Uterus (tissue), 4 donors: Measurements from ENCODE around the gene AUTS2. TPM values are rescaled to one million over a fixed set of nuclear protein-coding genes. Genes with fewer than 3 reads are reported as not detected.

Source experiments
- DNase-seq, 2 donors: peaks; one replicate each; pipeline ENCODE4 v3.0.0-alpha.2; 2019 to 2020
- H3K27ac ChIP-seq, 2 donors: fragments of 200-600 bp; sonication (generic); 1 replicate in 1 of 2; 2 replicates in 1 of 2; pipeline ENCODE4 v1.5.1; 2016 to 2018
- H3K27me3 ChIP-seq, 2 donors: fragments of 200-600 bp; sonication (generic); one replicate each; pipeline ENCODE4 v1.5.1; 2018 to 2019; ENCODE audit warnings: control low read depth in 1 of 2
- H3K36me3 ChIP-seq, 2 donors: fragments of 200-600 bp; sonication (generic); one replicate each; pipeline ENCODE4 v1.5.1; 2019; ENCODE audit warnings: control low read depth in 1 of 2
- H3K4me1 ChIP-seq, 2 donors: fragments of 200-600 bp; sonication (generic); one replicate each; pipeline ENCODE4 v1.5.1; 2018 to 2019; ENCODE audit warnings: control low read depth in 1 of 2
- H3K4me3 ChIP-seq, 2 donors: fragments of 200-600 bp; sonication (generic); 1 replicate in 1 of 2; 2 replicates in 1 of 2; pipeline ENCODE4 v1.5.1; 2018 to 2019; ENCODE audit warnings: mild to moderate bottlenecking in 1 of 2
- H3K9me3 ChIP-seq, 2 donors: fragments of 200-600 bp; sonication (generic); one replicate each; pipeline ENCODE4 v1.5.1; 2019; ENCODE audit warnings: control low read depth in 1 of 2
- POLR2A ChIP-seq, 2 donors: fragments of 450-650 bp; IDR thresholded peaks; one replicate each; pipeline ENCODE4 v1.6.1; 2016; ENCODE audit warnings: antibody characterized with exemption in 2 of 2, mild to moderate bottlenecking in 1 of 2, moderate library complexity in 1 of 2
- intact Hi-C: fragments of 100-400 bp; cut with DNase I; formaldehyde crosslinking; loops from one replicate; pipeline ENCODE4 v1.15.1; 2023; ENCODE audit warnings: low total_unique reads
- total RNA-seq, 4 donors: library from RNA; depleted of rRNA in 3 of 4; stranded (reverse); fragments of >200 nt in 3 of 4; gene quantifications; one replicate each; pipeline versions ENCODE4 v1.1.0 to v1.2.4, GENCODE V29; 2014 to 2023
- TF ChIP-seq, protein P1 (sequence below), 4 experiments: fragments of 200-600 bp in 2 of 4; fragments of 450-650 bp in 2 of 4; sonication (generic) in 2 of 4; IDR thresholded peaks; one replicate each; pipeline ENCODE4 v1.5.1; 2016 to 2019; ENCODE audit warnings: antibody characterized with exemption in 4 of 4, mild to moderate bottlenecking in 2 of 4, moderate library complexity in 1 of 4
- donor health status: DM: yes; HTN: yes; CAD: no.

Gene AUTS2
- total RNA-seq, 4 donors from 2014 or later, result 10.5 to 58.2 (median 30.0) TPM

DNA sequence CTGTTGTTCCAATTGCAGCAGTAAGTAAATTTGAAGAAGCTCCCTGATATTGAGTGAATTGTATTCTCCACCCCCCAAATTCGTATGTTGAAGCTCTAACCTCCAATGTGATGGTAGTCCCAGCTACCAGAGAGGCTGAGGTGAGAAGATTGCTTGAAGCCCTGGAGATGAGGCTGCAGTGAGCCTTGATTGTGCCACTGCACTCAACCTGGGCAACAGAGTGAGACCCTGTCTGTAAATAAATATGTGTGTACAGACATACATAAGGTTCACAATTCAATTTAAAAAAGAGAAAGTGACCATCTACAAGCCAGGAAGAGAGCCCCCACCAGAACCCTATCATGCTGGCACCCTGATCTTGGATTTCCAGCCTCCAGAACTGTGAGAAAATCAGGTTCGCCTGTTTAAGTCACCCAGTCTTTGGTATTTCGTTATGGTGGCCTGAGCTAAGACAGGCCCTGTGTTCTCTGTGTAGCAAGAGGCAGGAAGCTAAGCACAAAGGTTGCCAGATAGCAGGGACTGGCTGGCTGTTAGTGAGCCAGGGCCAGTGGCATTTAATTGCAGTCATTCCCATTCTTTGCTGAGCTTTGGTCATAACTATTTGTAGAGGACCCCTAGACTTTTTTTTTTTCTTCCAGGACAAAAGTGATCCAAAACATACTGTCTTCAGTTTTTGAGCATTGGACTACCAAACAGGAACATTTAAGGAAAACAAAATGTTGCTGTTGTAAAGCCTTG lies 45.6 kb downstream of the AUTS2 start:
- Histone ChIP-seq H3K9me3 (no peaks in the 10 kb centered on the region), H3K27me3 (no peaks in the 10 kb centered on the region), H3K36me3 (no peaks in the 10 kb centered on the region), H3K4me3 (no peak overlapping the region), H3K27ac (no peak overlapping the region), H3K4me1 (no peaks in the 10 kb centered on the region)
- TF ChIP-seq, protein P1, sequence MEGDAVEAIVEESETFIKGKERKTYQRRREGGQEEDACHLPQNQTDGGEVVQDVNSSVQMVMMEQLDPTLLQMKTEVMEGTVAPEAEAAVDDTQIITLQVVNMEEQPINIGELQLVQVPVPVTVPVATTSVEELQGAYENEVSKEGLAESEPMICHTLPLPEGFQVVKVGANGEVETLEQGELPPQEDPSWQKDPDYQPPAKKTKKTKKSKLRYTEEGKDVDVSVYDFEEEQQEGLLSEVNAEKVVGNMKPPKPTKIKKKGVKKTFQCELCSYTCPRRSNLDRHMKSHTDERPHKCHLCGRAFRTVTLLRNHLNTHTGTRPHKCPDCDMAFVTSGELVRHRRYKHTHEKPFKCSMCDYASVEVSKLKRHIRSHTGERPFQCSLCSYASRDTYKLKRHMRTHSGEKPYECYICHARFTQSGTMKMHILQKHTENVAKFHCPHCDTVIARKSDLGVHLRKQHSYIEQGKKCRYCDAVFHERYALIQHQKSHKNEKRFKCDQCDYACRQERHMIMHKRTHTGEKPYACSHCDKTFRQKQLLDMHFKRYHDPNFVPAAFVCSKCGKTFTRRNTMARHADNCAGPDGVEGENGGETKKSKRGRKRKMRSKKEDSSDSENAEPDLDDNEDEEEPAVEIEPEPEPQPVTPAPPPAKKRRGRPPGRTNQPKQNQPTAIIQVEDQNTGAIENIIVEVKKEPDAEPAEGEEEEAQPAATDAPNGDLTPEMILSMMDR (IDR thresholded peaks at IDR 0.05), result no peak
- TF ChIP-seq POLR2A (IDR thresholded peaks at IDR 0.05), result no peak
- intact Hi-C loops, result no loop called here
- no peak for DNase-seq

DNA sequence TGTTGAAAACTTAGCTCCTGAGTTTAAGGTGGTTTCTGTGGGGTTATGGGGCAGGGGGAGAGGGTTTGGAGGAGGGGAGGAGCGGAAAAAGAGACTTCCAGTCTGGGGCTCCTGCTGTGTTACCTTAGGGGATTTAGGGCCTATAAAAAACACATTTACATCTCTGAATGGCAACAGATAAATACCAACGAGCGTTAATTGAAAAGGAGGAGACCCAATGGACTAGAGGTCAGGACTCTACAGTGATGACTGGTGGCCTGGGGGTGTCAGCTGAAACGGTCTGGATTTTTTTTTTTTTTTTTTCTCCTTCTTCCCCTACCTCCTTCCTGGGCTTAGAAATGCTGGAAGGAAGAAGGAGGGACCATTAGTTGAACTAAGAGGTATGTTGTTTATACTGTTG lies 47.4 kb downstream of the AUTS2 start:
- Histone ChIP-seq H3K4me3 (no peak overlapping the region), H3K9me3 (no peaks in the 10 kb centered on the region), H3K27ac (no peak overlapping the region), H3K4me1 (no peaks in the 10 kb centered on the region), H3K27me3 (no peaks in the 10 kb centered on the region), H3K36me3 (no peaks in the 10 kb centered on the region)
- TF ChIP-seq, protein P1 (IDR thresholded peaks at IDR 0.05), result no peak
- no peak for TF ChIP-seq POLR2A (IDR thresholded peaks at IDR 0.05)
- intact Hi-C loops, result no loop called here
- DNase-seq, result no peak

DNA sequence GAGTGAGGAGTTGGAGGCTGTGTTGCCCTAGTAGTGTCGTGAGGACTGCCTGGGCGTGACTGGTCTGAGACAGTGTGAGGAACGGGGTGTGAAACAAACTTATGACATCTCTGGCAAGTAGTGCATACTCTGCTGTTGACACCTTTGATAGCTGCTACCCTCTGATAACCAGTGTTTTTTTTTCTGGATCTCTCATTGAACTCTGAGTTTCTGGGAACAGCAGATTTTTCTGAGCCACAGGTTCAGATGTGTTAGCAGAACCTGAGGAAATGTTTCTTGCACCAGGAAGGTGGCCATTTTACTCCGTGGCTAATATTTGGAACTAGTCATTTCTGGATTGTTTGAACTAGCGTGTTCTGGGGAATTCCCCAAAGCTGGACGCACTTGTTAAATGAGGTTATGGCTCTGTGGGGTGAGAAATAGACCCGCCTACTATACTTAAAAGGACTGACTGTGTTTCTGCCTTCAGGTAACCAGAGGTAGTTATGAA lies 52.9 kb downstream of the AUTS2 start:
- no peaks in the 10 kb centered on the region for H3K36me3 ChIP-seq
- no peaks in the 10 kb centered on the region for H3K4me1 ChIP-seq
- no peak overlapping the region for H3K4me3 ChIP-seq
- no peak for TF ChIP-seq POLR2A (IDR thresholded peaks at IDR 0.05)
- TF ChIP-seq, protein P1 (IDR thresholded peaks at IDR 0.05), result no peak
- H3K27me3 ChIP-seq, result no peaks in the 10 kb centered on the region
- no peak overlapping the region for H3K27ac ChIP-seq
- no peaks in the 10 kb centered on the region for H3K9me3 ChIP-seq
- intact Hi-C loops, result no loop called here
- DNase-seq, result no peak

DNA sequence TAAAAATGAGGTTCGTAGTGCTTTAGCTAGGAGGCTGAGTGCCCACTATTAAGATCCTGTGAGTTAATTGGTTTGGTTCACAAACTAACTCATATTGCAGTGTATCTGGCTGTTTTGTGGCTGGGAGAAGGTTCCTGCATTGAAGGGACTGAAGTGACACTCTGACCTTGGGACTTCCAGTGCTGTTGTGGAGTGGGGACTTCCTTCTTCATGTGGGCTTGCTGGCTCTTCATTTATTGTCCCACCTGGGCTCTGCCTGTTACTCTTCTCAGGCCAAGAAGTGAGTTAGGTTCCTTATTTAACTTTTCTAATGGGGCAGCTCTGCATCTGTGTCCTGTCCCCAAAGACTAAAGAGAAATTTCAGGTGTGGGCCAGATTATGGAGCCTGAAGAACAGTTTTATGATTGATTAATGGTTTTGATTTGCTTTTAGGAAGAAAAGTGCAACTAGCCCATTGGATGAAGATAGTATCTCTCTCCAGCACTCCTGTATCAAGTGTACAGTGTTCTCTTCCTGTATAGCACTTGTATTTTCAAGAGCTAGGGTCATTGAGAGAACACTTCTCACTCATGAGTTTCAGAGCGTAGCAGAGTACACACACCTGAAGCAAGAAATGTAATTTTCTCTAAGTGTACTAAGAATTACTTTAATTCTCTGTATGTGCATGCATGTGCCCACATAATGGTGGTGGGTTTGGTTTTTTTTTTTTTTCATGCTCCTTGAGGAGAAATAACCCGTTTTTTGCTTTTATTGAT lies 54.8 kb downstream of the AUTS2 start:
- no peaks in the 10 kb centered on the region for H3K36me3 ChIP-seq
- no peak overlapping the region for H3K4me3 ChIP-seq
- H3K4me1 ChIP-seq, result no peaks in the 10 kb centered on the region
- TF ChIP-seq, protein P1 (IDR thresholded peaks at IDR 0.05), result no peak
- TF ChIP-seq POLR2A (IDR thresholded peaks at IDR 0.05), result no peak
- H3K27ac ChIP-seq, result no peak overlapping the region
- H3K27me3 ChIP-seq, result no peaks in the 10 kb centered on the region
- intact Hi-C loops, result no loop called here
- H3K9me3 ChIP-seq, result no peaks in the 10 kb centered on the region
- DNase-seq, result no peak

DNA sequence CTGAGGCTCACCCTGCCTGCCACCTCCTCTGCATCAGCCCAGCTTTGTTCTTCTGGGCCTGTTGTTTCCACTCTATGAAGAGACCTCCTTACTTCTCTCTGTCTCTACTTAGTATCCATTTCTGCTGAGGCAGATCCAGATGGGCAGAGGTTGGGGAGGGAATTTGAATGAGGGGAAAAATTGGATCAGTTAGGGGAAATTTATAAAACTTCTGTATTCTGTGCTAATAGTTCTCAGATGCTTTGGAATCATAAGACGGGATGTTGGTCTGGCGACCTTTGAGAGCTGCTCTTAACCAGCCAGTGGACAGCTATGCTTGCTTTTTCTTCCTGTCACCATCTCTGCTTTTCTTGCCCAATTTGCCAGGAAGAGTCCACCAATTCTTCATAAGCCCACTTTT lies 55.5 kb downstream of the AUTS2 start:
- Histone ChIP-seq H3K27ac (no peak overlapping the region), H3K4me1 (no peaks in the 10 kb centered on the region)

More for the DNA sequence above, 55.5 kb downstream of the AUTS2 start:
- DNase-seq, result no peak
- no peaks in the 10 kb centered on the region for H3K9me3 ChIP-seq
- no peak for TF ChIP-seq POLR2A (IDR thresholded peaks at IDR 0.05)
- TF ChIP-seq, protein P1 (IDR thresholded peaks at IDR 0.05), result no peak
- H3K36me3 ChIP-seq, result no peaks in the 10 kb centered on the region
- H3K4me3 ChIP-seq, result no peak overlapping the region
- intact Hi-C loops, result no loop called here
- H3K27me3 ChIP-seq, result no peaks in the 10 kb centered on the region
